Lung (tissue), 12 donors: ENCODE results near the gene GIT1. TPM values are rescaled to one million over a fixed set of nuclear protein-coding genes. Genes with fewer than 3 reads are reported as not detected.

Experiments
- ATAC-seq: fragments of 200-7000 bp; cut with Tn5 transposase; one replicate; pipeline ENCODE4 v1.9.1; 2020; ENCODE audit warnings: moderate number of reproducible peaks; ENCODE audit not compliant: insufficient read depth, low FRiP score
- DNase-seq, 3 donors: peaks; one replicate each; pipeline ENCODE4 v3.0.0-alpha.2; 2013 to 2017
- H3K27ac ChIP-seq, 2 donors: one replicate each; pipeline ENCODE4 v1.5.1; 2013; ENCODE audit warnings: mild to moderate bottlenecking in 2 of 2, moderate library complexity in 2 of 2, control low read depth in 1 of 2, inconsistent platforms in 1 of 2, low read depth in 1 of 2, low read length in 1 of 2
- H3K27me3 ChIP-seq, 3 donors: one replicate each; pipeline ENCODE4 v1.5.1; 2013; ENCODE audit warnings: low read length in 2 of 3; ENCODE audit not compliant: control insufficient read depth in 3 of 3, insufficient read depth in 3 of 3
- H3K36me3 ChIP-seq, 4 donors: one replicate each; pipeline ENCODE4 v1.5.1; 2013; ENCODE audit warnings: low read length in 4 of 4, mild to moderate bottlenecking in 1 of 4, moderate library complexity in 1 of 4; ENCODE audit not compliant: control insufficient read depth in 4 of 4, insufficient read depth in 4 of 4
- H3K4me1 ChIP-seq, 5 donors: one replicate each; pipeline ENCODE4 v1.5.1; 2013; ENCODE audit warnings: low read length in 5 of 5, mild to moderate bottlenecking in 2 of 5, moderate library complexity in 1 of 5; ENCODE audit not compliant: control insufficient read depth in 5 of 5, insufficient read depth in 5 of 5
- H3K4me3 ChIP-seq: one replicate; pipeline ENCODE4 v1.5.1; 2013; ENCODE audit warnings: mild to moderate bottlenecking, control low read depth, moderate library complexity
- H3K9ac ChIP-seq, 2 donors: one replicate each; pipeline ENCODE4 v1.5.1; 2013; ENCODE audit warnings: low read length in 2 of 2, control low read depth in 1 of 2; ENCODE audit not compliant: insufficient read depth in 1 of 2
- H3K9me3 ChIP-seq, 4 donors: one replicate each; pipeline ENCODE4 v1.5.1; 2013; ENCODE audit warnings: low read length in 3 of 4, mild to moderate bottlenecking in 1 of 4, moderate library complexity in 1 of 4; ENCODE audit not compliant: control insufficient read depth in 4 of 4, insufficient read depth in 3 of 4
- CTCF ChIP-seq: IDR thresholded peaks from 2 replicates; pipeline ENCODE4 v1.5.1; 2012; ENCODE audit warnings: mild to moderate bottlenecking; ENCODE audit errors: control extremely low read depth, extremely low read depth
- WGBS, 2 donors: extraction: QIAGEN DNeasy Blood & Tissue Kit; methylation state at CpG; one replicate each; pipeline ENCODE4 v1.1.7; 2013; 5-methylcytosine and 5-hydroxymethylcytosine counted together
- polyA plus RNA-seq, 2 donors: library from polyadenylated mRNA; stranded (reverse); fragments of 200-250 nt; gene quantifications; one replicate each; pipeline ENCODE4 v1.2.1, GENCODE V29; 2013
- total RNA-seq, 2 donors: library from RNA; depleted of rRNA in 1 of 2; stranded (reverse); fragments of >200 nt in 1 of 2; gene quantifications; one replicate each; pipeline ENCODE4 v1.2.1, GENCODE V29; 2014 to 2021
- donor health status: control.
- donor health status: control.
- donor health status: Bipolar disorder and iron deficiency.
- donor health status: healthy.
- donor health status: DM: yes; HTN: yes; CAD: no.

Gene GIT1
- total and polyA plus RNA-seq, 4 donors, result 29.8 to 49.9 (median 41.2) TPM

GRCh38 chr17:29566473-29567303, 22.8 kb downstream of the GIT1 start, which contains the start of gene ABHD15:
ABHD15 (minus strand) TSS chr17:29567037; CDS start chr17:29566966, 71 bp downstream.
- Histone ChIP-seq H3K27ac (peak within 1 kb of the TSS; percentile 90 to 92), H3K9me3 (no peaks in the 10 kb centered on the region), H3K9ac (no peak within 1 kb of the TSS), H3K36me3 (peaks cover 0 to 4% (median 3%) of the 10 kb centered on the region in 4 donors), H3K27me3 (peaks cover 0 to 10% (median 6%) of the 10 kb centered on the region in 3 donors), H3K4me1 (peaks cover 0 to 35% (median 13%) of the 10 kb centered on the region in 5 donors), H3K4me3 (peak within 1 kb of the TSS; percentile 61)
- 1% methylated on average over 60 to 94 of the region's 94 CpGs for WGBS, 2 donors
- peak; percentile 57 to 66 (median 63) for DNase-seq
- TF ChIP-seq CTCF, result no peak
- peak; percentile 74 for ATAC-seq

GRCh38 chr17:29565643-29566472, 23.6 kb downstream of the GIT1 start:
- Histone ChIP-seq H3K4me1 (peaks cover 0 to 43% (median 17%) of the 10 kb centered on the region in 5 donors), H3K36me3 (peaks cover 0 to 2% (median 0%) of the 10 kb centered on the region in 4 donors), H3K9me3 (no peaks in the 10 kb centered on the region), H3K9ac (no peak overlapping the region), H3K27ac (peak overlapping the region; percentile 64 to 77), H3K27me3 (peaks cover 0 to 10% (median 6%) of the 10 kb centered on the region in 3 donors), H3K4me3 (peak overlapping the region; percentile 61)
- DNase-seq (peak in 1 of 3 donors; percentile 31), ATAC-seq (no peak)
- 16 to 19% methylated on average over 55 of the region's 55 CpGs for WGBS, 2 donors
- no peak for TF ChIP-seq CTCF

- 88 to 89% methylated on average over 3 of the region's 3 CpGs for WGBS, 2 donors
- Histone ChIP-seq H3K9me3 (no peaks in the 10 kb centered on the region), H3K27me3 (peaks cover 0 to 10% (median 6%) of the 10 kb centered on the region in 3 donors), H3K9ac (no peak overlapping the region), H3K36me3 (peaks cover 0 to 2% (median 0%) of the 10 kb centered on the region in 4 donors), H3K4me3 (no peak overlapping the region), H3K4me1 (peaks cover 0 to 36% (median 12%) of the 10 kb centered on the region in 5 donors), H3K27ac (no peak overlapping the region)
- no peak for ATAC-seq
- no peak for DNase-seq
- TF ChIP-seq CTCF, result no peak
Measured at GRCh38 chr17:29563816-29564215, 25.6 kb downstream of the GIT1 start.
